GM23248 (cell line): Measurements from ENCODE around the gene PKNOX2. TPM values are rescaled to one million over a fixed set of nuclear protein-coding genes. Genes with fewer than 3 reads are reported as not detected.

Experiments
- DNase-seq: peaks from one replicate; pipeline ENCODE4 v3.0.0-alpha.2; 2015
- H2AFZ ChIP-seq: fragments of 200-600 bp; sonication (generic); 2 replicates; pipeline ENCODE4 v1.6.1; 2016; ENCODE audit warnings: antibody characterized with exemption
- H3F3A ChIP-seq: fragments of 200-600 bp; sonication (generic); 2 replicates; pipeline ENCODE4 v1.6.1; 2016; ENCODE audit warnings: mild to moderate bottlenecking, antibody characterized with exemption, mixed run types; ENCODE audit not compliant: insufficient read depth
- H3K27ac ChIP-seq: fragments of 200-600 bp; sonication (generic); 2 replicates; pipeline ENCODE4 v1.5.1; 2016; ENCODE audit warnings: mild to moderate bottlenecking
- H3K27me3 ChIP-seq: fragments of 200-600 bp; sonication (generic); replicated peaks from 2 replicates; pipeline ENCODE4 v1.6.1; 2016; ENCODE audit warnings: mild to moderate bottlenecking; ENCODE audit not compliant: insufficient read depth
- H3K36me3 ChIP-seq: fragments of 200-600 bp; sonication (generic); 2 replicates; pipeline ENCODE4 v1.6.1; 2016; ENCODE audit warnings: low read depth, mild to moderate bottlenecking
- H3K4me1 ChIP-seq: fragments of 200-600 bp; sonication (generic); 2 replicates; pipeline ENCODE4 v1.6.1; 2016; ENCODE audit warnings: mild to moderate bottlenecking; ENCODE audit not compliant: insufficient read depth
- H3K4me2 ChIP-seq: fragments of 200-600 bp; sonication (generic); one replicate; pipeline ENCODE4 v1.6.1; 2016; ENCODE audit warnings: mild to moderate bottlenecking; ENCODE audit not compliant: unreplicated experiment
- H3K4me3 ChIP-seq: fragments of 200-600 bp; sonication (generic); 2 replicates; pipeline ENCODE4 v1.5.1; 2016; ENCODE audit warnings: mild to moderate bottlenecking
- H3K79me2 ChIP-seq: fragments of 200-600 bp; sonication (generic); 2 replicates; pipeline ENCODE4 v1.6.1; 2016; ENCODE audit warnings: mild to moderate bottlenecking; ENCODE audit not compliant: insufficient read depth
- H3K9ac ChIP-seq: fragments of 200-600 bp; sonication (generic); 2 replicates; pipeline ENCODE4 v1.6.1; 2016; ENCODE audit warnings: mild to moderate bottlenecking
- H3K9me2 ChIP-seq: fragments of 200-600 bp; sonication (generic); 2 replicates; pipeline ENCODE4 v1.6.1; 2016; ENCODE audit warnings: mixed run types, mild to moderate bottlenecking, moderate library complexity; ENCODE audit not compliant: insufficient read depth
- H3K9me3 ChIP-seq: fragments of 200-600 bp; sonication (generic); one replicate; pipeline ENCODE4 v1.6.1; 2017; ENCODE audit warnings: low read depth
- H4K20me1 ChIP-seq: fragments of 200-600 bp; sonication (generic); 2 replicates; pipeline ENCODE4 v1.6.0; 2016; ENCODE audit not compliant: insufficient read depth
- EZH2 ChIP-seq: fragments of 200-600 bp; sonication (generic); IDR thresholded peaks from 2 replicates; pipeline ENCODE4 v1.6.1; 2018; ENCODE audit warnings: antibody characterized with exemption, mild to moderate bottlenecking; ENCODE audit not compliant: insufficient read depth, poor library complexity, severe bottlenecking
- EZH2phosphoT487 ChIP-seq: fragments of 200-600 bp; sonication (generic); IDR thresholded peaks from 2 replicates; pipeline ENCODE4 v1.6.1; 2018; ENCODE audit warnings: antibody characterized with exemption, moderate library complexity, mild to moderate bottlenecking, low read depth; ENCODE audit not compliant: insufficient read depth
- WGBS, 2 experiments: methylation state at CpG; one replicate each; pipeline ENCODE4 v1.1.6; 2015 to 2017; ENCODE audit warnings: low lambda C conversion rate in 2 of 2, low coverage in 1 of 2; ENCODE audit errors: missing lambda C conversion rate in 2 of 2; 5-methylcytosine and 5-hydroxymethylcytosine counted together
- in situ Hi-C: fragments of 300-500 bp; cut with MboI; formaldehyde crosslinking; loops from 2 replicates; pipeline ENCODE4 v1.15.0; 2020
- polyA plus RNA-seq: library from polyadenylated mRNA; unstranded; fragments of >200 nt; fragmentation: Nextera tagmentation; extraction: Ambion mirVana; gene quantifications from 2 replicates; pipeline ENCODE4 v1.2.1, GENCODE V29; 2016
- total RNA-seq: library from RNA; depleted of rRNA; stranded (reverse); fragments of >200 nt; shearing (Covaris generic); gene quantifications from 2 replicates; pipeline ENCODE4 v1.2.3, GENCODE V29; 2014

The PKNOX2 gene
- total and polyA plus RNA-seq, 2 experiments from 2014 or later: 0.21 to 0.76 TPM

GRCh38 chr11:125379565-125379964 is 215.0 kb downstream of the PKNOX2 start:
- H3F3A ChIP-seq: no peaks in the 10 kb centered on the region
- no peaks in the 10 kb centered on the region for H4K20me1 ChIP-seq
- H3K4me2 ChIP-seq: no peak overlapping the region
- no peak overlapping the region for H3K4me3 ChIP-seq
- 57 to 62% methylated on average over 5 of the region's 5 CpGs for whole genome bisulfite sequencing, 2 experiments
- H3K4me1 ChIP-seq: peaks cover 14% of the 10 kb centered on the region
- no peak for TF ChIP-seq EZH2phosphoT487
- no peak for TF ChIP-seq EZH2
- H3K9me3 ChIP-seq: no peaks in the 10 kb centered on the region
- no peak overlapping the region for H3K9ac ChIP-seq
- H2AFZ ChIP-seq: no peak overlapping the region
- no peaks in the 10 kb centered on the region for H3K36me3 ChIP-seq
- no peak for DNase-seq
- no peak overlapping the region for H3K27ac ChIP-seq
- H3K79me2 ChIP-seq: no peaks in the 10 kb centered on the region
- peaks cover 32% of the 10 kb centered on the region for H3K27me3 ChIP-seq
- in situ Hi-C loops: no loop called here
- no peaks in the 10 kb centered on the region for H3K9me2 ChIP-seq

GRCh38 chr11:125379981-125380380 is 215.4 kb downstream of the PKNOX2 start:
- H3K9me3 ChIP-seq: no peaks in the 10 kb centered on the region
- no peak overlapping the region for H2AFZ ChIP-seq
- no peak for TF ChIP-seq EZH2
- TF ChIP-seq EZH2phosphoT487: no peak
- no peaks in the 10 kb centered on the region for H4K20me1 ChIP-seq
- H3K4me1 ChIP-seq: peaks cover 14% of the 10 kb centered on the region
- no peaks in the 10 kb centered on the region for H3K9me2 ChIP-seq
- 72 to 73% methylated on average over 12 to 14 of the region's 14 CpGs for WGBS, 2 experiments
- no peak overlapping the region for H3K4me2 ChIP-seq
- H3K9ac ChIP-seq: no peak overlapping the region
- no peak overlapping the region for H3K4me3 ChIP-seq
- H3F3A ChIP-seq: no peaks in the 10 kb centered on the region
- H3K27me3 ChIP-seq: peaks cover 31% of the 10 kb centered on the region
- no peak for DNase-seq
- H3K79me2 ChIP-seq: no peaks in the 10 kb centered on the region
- H3K27ac ChIP-seq: no peak overlapping the region
- H3K36me3 ChIP-seq: no peaks in the 10 kb centered on the region
- in situ Hi-C loops: no loop called here

GRCh38 chr11:125380756-125381445 is 216.3 kb downstream of the PKNOX2 start:
- H4K20me1 ChIP-seq: no peaks in the 10 kb centered on the region
- no peak overlapping the region for H3K4me2 ChIP-seq
- no peak overlapping the region for H2AFZ ChIP-seq
- H3K9me3 ChIP-seq: no peaks in the 10 kb centered on the region
- H3K27me3 ChIP-seq: peaks cover 26% of the 10 kb centered on the region
- TF ChIP-seq EZH2 (no peak), EZH2phosphoT487 (no peak)
- H3K9ac ChIP-seq: no peak overlapping the region
- WGBS, 2 experiments: 86 to 89% methylated on average over 8 to 9 of the region's 9 CpGs
- H3K9me2 ChIP-seq: no peaks in the 10 kb centered on the region
- H3K79me2 ChIP-seq: no peaks in the 10 kb centered on the region
- peaks cover 13% of the 10 kb centered on the region for H3K4me1 ChIP-seq
- DNase-seq: no peak
- H3F3A ChIP-seq: no peaks in the 10 kb centered on the region
- H3K27ac ChIP-seq: no peak overlapping the region
- H3K36me3 ChIP-seq: no peaks in the 10 kb centered on the region
- in situ Hi-C loops: no loop called here
- no peak overlapping the region for H3K4me3 ChIP-seq

- in situ Hi-C loops: no loop called here
- WGBS, 2 experiments: 86 to 88% methylated on average over 7 of the region's 7 CpGs
- no peaks in the 10 kb centered on the region for H3F3A ChIP-seq
Measured at GRCh38 chr11:125381499-125382044, 217.0 kb downstream of the PKNOX2 start.

More at GRCh38 chr11:125381499-125382044, 217.0 kb downstream of the PKNOX2 start:
- no peaks in the 10 kb centered on the region for H3K9me2 ChIP-seq
- H3K27ac ChIP-seq: no peak overlapping the region
- no peak overlapping the region for H2AFZ ChIP-seq
- H3K9me3 ChIP-seq: no peaks in the 10 kb centered on the region
- H3K4me1 ChIP-seq: peaks cover 7% of the 10 kb centered on the region
- no peaks in the 10 kb centered on the region for H3K79me2 ChIP-seq
- H3K27me3 ChIP-seq: peaks cover 24% of the 10 kb centered on the region
- TF ChIP-seq EZH2phosphoT487 (no peak), EZH2 (no peak)
- no peak overlapping the region for H3K9ac ChIP-seq
- DNase-seq: no peak
- H3K4me2 ChIP-seq: no peak overlapping the region
- H3K4me3 ChIP-seq: no peak overlapping the region
- no peaks in the 10 kb centered on the region for H3K36me3 ChIP-seq
- H4K20me1 ChIP-seq: no peaks in the 10 kb centered on the region
